H7 (cell line): Measurements from ENCODE around the gene BRD1. TPM values are rescaled to one million over a fixed set of nuclear protein-coding genes. Genes with fewer than 3 reads are reported as not detected.

Experiments used
- DNase-seq: peaks from one replicate; pipeline ENCODE4 v3.0.0; 2012
- H3K27me3 ChIP-seq: 2 replicates; pipeline ENCODE4 v1.6.0; 2011; ENCODE audit warnings: mild to moderate bottlenecking, low read length; ENCODE audit not compliant: control insufficient read depth, insufficient read depth
- H3K36me3 ChIP-seq: replicated peaks from 2 replicates; pipeline ENCODE4 v1.5.1; 2011; ENCODE audit warnings: low read length; ENCODE audit not compliant: control insufficient read depth, insufficient read depth
- H3K4me3 ChIP-seq: 2 replicates; pipeline ENCODE4 v1.5.1; 2011; ENCODE audit warnings: low read depth, mild to moderate bottlenecking, control low read depth, low read length, moderate library complexity; ENCODE audit not compliant: insufficient read depth
- total RNA-seq: library from RNA; depleted of rRNA; stranded (reverse); fragments of >200 nt; shearing (Covaris generic); gene quantifications from 2 replicates; pipeline ENCODE4 v1.2.3, GENCODE V29; 2014

The BRD1 gene
- total RNA-seq, 1 experiment from 2014 or later, result 24.9 TPM

- no peaks in the 10 kb centered on the region for H3K36me3 ChIP-seq
- no peaks in the 10 kb centered on the region for H3K27me3 ChIP-seq
- no peak overlapping the region for H3K4me3 ChIP-seq
- peak; percentile 35 for DNase-seq
These were observed 71.0 kb downstream of the BRD1 start for GRCh38 chr22:49756676-49757075.

DNA sequence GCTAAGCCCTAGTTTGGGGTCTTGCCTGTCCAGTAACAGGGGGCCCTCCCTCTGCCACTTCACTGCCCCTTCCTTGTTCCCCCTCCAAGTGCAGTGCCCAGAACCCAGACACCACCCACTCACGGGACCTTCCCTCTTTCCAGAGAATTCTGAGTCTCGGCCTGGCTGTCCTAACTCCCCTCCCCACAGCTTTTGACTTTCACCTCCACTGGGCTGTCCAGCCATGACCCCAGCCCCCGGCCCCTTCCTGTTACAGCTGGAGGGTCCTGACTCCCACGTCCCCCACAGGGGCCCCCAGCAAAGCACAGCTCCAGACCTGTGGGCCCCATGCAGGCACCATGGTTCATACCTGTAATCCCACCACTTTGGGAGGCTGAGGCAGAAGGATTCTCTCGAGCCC lies 71.5 kb downstream of the BRD1 start:
- DNase-seq, result no peak
- Histone ChIP-seq H3K36me3 (no peaks in the 10 kb centered on the region), H3K27me3 (no peaks in the 10 kb centered on the region), H3K4me3 (no peak overlapping the region)

DNA sequence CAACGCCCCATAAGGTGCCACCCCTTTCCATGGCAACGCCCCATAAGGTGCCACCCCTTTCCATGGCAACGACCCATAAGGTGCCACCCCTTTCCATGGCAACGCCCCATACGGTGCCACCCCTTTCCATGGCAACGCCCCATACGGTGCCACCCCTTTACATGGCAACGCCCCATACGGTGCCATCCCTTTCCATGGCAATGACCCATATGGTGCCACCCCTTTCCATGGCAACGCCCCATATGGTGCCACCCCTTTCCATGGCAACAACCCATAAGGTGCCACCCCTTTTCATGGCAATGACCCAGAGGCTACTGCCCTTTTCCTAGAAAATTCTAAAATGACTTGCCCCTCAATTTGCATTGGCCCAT lies 72.1 kb downstream of the BRD1 start:
- DNase-seq, result no peak
- H3K4me3 ChIP-seq, result no peak overlapping the region
- H3K27me3 ChIP-seq, result no peaks in the 10 kb centered on the region
- no peaks in the 10 kb centered on the region for H3K36me3 ChIP-seq

- Histone ChIP-seq H3K4me3 (no peak overlapping the region), H3K27me3 (no peaks in the 10 kb centered on the region), H3K36me3 (no peaks in the 10 kb centered on the region)
- DNase-seq, result peak; percentile 72
These were observed 72.7 kb downstream of the BRD1 start for GRCh38 chr22:49754696-49755630.

DNA sequence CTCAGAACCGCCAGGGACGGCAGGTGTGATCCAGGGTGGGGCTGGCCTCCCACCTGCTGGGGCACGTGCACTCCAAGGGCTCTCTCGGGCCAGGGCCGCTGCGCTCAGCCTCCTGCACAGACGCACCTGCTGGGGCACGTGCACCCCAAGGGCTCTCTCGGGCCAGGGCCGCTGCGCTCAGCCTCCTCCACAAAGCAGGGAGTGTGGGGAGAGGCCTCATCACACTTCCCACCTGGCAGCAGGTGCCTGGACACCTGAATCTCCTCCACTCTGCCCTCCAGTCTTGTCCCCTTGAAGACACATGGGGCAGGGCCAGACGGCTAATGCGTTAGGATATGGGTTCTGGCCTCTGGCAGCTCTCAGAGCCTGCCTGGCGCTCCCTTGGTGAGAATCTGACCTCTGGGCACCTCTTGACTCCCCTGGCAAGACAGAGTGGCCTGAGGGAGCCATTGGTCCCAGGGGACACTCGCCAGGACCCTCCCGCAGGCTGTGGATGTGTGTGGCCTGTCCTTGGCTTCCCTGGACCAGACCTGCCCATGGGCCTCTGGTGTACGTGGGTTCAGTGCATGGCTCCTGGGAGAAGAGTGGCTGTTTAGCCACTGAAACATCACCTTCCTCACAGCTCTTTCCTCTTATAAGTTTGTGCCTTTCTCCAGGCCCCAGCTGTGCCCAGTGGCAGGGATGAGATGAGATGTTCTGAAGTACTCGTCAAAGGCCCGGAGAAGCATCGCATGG lies 73.5 kb downstream of the BRD1 start:
- peak; percentile 64 for DNase-seq
- Histone ChIP-seq H3K36me3 (no peaks in the 10 kb centered on the region), H3K4me3 (no peak overlapping the region), H3K27me3 (no peaks in the 10 kb centered on the region)

DNA sequence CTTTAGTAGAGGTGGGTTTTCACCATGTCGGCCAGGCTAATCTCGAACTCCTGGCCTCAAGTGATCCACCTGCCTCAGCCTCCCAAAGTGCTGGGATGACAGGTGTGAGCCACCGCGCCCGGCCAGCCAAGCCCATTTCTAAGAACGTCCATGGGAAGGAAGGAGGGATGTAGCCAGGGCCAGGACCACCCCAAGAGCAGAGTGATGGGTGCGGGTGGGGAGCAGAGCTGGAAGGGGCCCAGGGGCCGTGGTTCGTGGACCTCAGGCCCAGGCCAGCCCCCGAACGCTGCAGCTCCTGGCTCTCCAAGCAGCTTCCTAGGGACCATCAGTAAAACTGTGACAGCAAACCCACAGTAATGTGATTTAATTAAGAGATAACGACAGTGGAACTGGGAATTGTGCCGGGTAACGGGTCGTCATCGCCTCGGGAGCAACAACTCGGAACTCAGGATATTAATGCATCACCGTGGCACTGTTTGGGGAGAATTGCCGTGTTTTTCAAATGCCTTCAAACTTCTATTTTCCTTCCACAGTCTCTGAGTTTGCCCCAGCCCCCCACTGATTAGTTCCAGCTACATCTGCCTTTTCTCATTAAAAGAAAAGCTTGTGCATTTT lies 74.3 kb downstream of the BRD1 start:
- H3K36me3 ChIP-seq, result no peaks in the 10 kb centered on the region
- DNase-seq, result peak; percentile 60
- no peak overlapping the region for H3K4me3 ChIP-seq
- no peaks in the 10 kb centered on the region for H3K27me3 ChIP-seq

DNA sequence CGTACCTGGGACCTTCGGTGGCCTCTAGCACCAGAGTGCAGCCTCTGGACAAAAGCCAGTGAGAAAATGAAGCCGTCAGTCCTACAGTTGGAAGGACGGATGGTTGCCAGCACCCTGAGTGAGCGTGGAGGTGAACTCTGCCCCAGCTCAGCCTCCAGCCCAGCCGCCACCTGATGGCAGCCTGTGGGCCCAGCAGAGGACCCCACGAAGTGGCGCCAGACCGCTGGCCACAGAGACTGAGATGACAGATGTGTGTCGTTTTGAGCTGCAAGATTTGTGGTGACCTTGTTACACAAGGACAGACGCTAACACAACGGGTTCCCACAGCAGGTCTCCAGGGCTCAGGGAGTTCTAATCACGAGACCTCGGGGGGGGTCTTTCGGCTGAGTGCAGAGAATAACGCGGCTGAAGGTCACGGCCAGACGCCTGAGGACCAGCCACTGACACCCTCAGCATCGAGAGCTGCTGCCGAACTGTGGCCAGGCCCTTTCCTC lies 75.0 kb downstream of the BRD1 start:
- Histone ChIP-seq H3K4me3 (no peak overlapping the region), H3K27me3 (no peaks in the 10 kb centered on the region), H3K36me3 (no peaks in the 10 kb centered on the region)
- DNase-seq, result peak; percentile 61

GRCh38 chr22:49751966-49752597 lies 75.6 kb downstream of the BRD1 start:
- H3K27me3 ChIP-seq, result no peaks in the 10 kb centered on the region
- no peaks in the 10 kb centered on the region for H3K36me3 ChIP-seq
- no peak overlapping the region for H3K4me3 ChIP-seq
- DNase-seq, result peak; percentile 63

- peak; percentile 58 for DNase-seq
- no peaks in the 10 kb centered on the region for H3K27me3 ChIP-seq
- H3K4me3 ChIP-seq, result no peak overlapping the region
- no peaks in the 10 kb centered on the region for H3K36me3 ChIP-seq
These were observed 76.2 kb downstream of the BRD1 start for GRCh38 chr22:49751318-49751965.

DNA sequence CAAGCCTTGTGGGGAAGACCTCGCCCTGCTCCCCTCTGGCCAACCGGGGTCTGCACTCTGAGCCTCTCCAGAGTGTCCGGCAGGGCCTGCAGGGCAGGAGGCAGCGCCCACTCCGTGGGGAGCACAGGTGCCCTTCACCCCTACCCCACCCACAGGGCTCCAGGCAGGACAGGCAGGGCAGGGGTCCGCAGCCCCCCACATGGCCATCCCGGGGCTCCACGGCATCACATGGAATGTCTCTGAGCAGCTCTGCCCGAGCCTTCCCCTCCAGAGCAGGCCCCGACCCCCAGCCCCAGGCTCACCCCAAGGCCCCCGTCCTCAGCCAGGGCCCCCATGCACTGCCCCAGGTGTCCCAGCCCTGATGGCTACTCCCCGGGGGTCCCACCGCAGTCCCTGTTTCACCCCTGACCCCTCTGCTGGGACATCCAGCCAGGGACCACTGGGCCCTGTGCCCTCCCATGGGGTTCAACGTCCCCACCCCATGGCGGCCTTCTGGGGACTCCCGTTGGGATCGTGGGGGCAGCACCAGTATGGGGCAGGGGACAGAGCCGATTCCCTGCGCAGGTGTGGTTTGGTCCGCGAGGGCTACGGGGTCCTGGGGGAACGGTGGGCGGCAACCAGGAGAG lies 77.7 kb downstream of the BRD1 start:
- Histone ChIP-seq H3K4me3 (no peak overlapping the region), H3K27me3 (no peaks in the 10 kb centered on the region), H3K36me3 (no peaks in the 10 kb centered on the region)
- peak; percentile 53 for DNase-seq

- DNase-seq, result no peak
- Histone ChIP-seq H3K36me3 (no peaks in the 10 kb centered on the region), H3K4me3 (no peak overlapping the region), H3K27me3 (no peaks in the 10 kb centered on the region)
These were observed 78.4 kb downstream of the BRD1 start for GRCh38 chr22:49749227-49749626.

- Histone ChIP-seq H3K27me3 (no peaks in the 10 kb centered on the region), H3K36me3 (no peaks in the 10 kb centered on the region), H3K4me3 (no peak overlapping the region)
- DNase-seq, result no peak
These were observed 79.2 kb downstream of the BRD1 start for GRCh38 chr22:49748514-49748913.

DNA sequence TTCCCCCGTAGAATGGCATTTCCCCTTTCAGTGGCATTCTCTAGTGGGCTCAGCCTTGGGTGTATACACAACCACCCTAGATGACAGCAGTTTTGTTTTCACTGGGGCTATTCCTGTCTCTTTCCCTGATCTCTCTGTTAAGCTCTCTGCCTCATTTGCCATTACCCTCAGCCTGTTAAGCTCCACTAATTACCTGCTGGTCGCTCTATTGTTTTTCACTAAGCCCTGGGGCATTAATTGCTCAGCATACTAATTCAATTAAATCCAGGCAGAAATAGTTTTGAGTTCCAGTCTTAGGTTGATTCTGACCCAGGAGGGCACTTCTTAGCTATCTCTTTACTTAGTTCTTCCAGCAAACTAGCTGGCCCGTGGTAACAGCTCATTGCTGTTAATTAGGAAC lies 80.0 kb downstream of the BRD1 start:
- H3K4me3 ChIP-seq, result no peak overlapping the region
- DNase-seq, result no peak
- H3K27me3 ChIP-seq, result no peaks in the 10 kb centered on the region
- no peaks in the 10 kb centered on the region for H3K36me3 ChIP-seq
